Measurements from ENCODE around the gene DRD2. TPM values are rescaled to one million over a fixed set of nuclear protein-coding genes. Genes with fewer than 3 reads are reported as not detected.
A peak's percentile ranks its signal among the peaks of the same experiment; 100 is the strongest.
"Not testable (repeated sequence)": the region's sequence is repeated elsewhere in the genome, so short reads cannot be mapped to it uniquely, and the experiment has no call there.

Gene DRD2
- total RNA-seq (ENCODE audit: unreplicated experiment): 289 TPM
- long read RNA-seq, transcript DRD2-202 (8 exons, 2,789 nt): major isoform, 18 of 57 reads
- long read RNA-seq, transcript DRD2-201 (7 exons, 2,433 nt): minor isoform, 5 of 57 reads
- long read RNA-seq, partial matches to known transcripts: 10 of 57 reads
- long read RNA-seq, other reads (novel, unspliced or antisense): 22 of 57 reads

DNA sequence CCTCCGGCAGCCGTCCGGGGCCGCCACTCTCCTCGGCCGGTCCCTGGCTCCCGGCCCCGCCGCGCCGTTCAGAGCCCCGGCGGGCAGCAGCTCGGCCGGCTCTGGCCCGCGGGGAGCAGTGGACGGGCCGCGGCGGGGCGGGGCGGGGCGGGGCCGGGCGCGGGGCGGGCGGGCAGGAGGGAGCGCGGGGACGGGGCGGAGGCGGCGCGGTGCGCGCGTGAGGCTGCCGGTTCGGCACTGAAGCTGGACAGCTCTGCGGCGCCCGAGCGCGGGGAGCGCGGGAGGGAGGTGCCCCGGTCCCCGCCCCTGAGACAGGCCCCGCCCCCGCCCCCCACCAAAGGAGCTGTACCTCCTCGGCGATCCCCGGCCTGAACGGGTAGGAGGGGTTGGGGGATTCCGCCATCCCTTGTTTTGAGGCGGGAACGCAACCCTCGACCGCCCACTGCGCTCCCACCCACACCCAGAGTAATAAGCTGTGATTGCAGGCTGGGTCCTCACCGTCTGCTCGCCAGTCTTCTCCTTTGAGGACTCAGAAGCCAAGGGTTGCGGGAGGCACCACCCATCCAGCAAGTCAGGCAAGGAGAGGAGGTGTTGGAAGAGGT lies at the start of gene DRD2:
DRD2 (minus strand) TSS at position 239 of the 602 bp plus-strand sequence. CDS start 50,747 bp downstream, outside the sequence.
- peak within 1 kb of the TSS; percentile 94 for H3K4me3 Mint-ChIP-seq (ENCODE audit: unreplicated experiment)
- H3K27me3 Mint-ChIP-seq (ENCODE audit: unreplicated experiment): peaks cover 18% of the 10 kb centered on the region
- no peak for TF ChIP-seq CTCF (IDR thresholded peaks at IDR 0.05; ENCODE audit: partially characterized antibody, unreplicated experiment)
- peaks cover 30% of the 10 kb centered on the region for H3K4me1 Mint-ChIP-seq (ENCODE audit: low read depth, unreplicated experiment)
- H3K9me3 Mint-ChIP-seq (ENCODE audit: unreplicated experiment): peaks cover 26% of the 10 kb centered on the region
- DNase-seq: peak; percentile 79
- H3K36me3 Mint-ChIP-seq (ENCODE audit: unreplicated experiment): no peaks in the 10 kb centered on the region
- H3K27ac Mint-ChIP-seq (ENCODE audit: unreplicated experiment): peak within 1 kb of the TSS; percentile 96

DNA sequence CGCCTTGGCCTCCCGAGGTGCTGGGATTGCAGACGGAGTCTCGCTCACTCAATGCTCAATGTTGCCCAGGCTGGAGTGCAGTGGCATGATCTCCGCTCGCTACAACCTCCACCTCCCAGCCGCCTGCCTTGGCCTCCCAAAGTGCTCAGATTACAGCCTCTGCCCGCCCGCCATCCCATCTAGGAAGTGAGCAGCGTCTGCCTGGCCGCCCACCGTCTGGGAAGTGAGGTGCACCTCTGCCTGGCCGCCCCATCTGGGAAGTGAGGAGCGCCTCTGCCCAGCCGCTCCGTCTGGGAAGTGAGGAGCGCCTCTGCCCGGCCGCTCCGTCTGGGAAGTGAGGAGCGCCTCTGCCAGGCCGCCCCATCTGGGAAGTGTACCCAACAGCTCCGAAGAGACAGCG lies 48.7 kb upstream of the DRD2 start:
- H3K9me3 Mint-ChIP-seq (ENCODE audit: unreplicated experiment); H3K36me3 Mint-ChIP-seq (ENCODE audit: unreplicated experiment); H3K27ac Mint-ChIP-seq (ENCODE audit: unreplicated experiment); H3K4me1 Mint-ChIP-seq (ENCODE audit: low read depth, unreplicated experiment); DNase-seq; H3K4me3 Mint-ChIP-seq (ENCODE audit: unreplicated experiment); H3K27me3 Mint-ChIP-seq (ENCODE audit: unreplicated experiment): not testable (repeated sequence)

DNA sequence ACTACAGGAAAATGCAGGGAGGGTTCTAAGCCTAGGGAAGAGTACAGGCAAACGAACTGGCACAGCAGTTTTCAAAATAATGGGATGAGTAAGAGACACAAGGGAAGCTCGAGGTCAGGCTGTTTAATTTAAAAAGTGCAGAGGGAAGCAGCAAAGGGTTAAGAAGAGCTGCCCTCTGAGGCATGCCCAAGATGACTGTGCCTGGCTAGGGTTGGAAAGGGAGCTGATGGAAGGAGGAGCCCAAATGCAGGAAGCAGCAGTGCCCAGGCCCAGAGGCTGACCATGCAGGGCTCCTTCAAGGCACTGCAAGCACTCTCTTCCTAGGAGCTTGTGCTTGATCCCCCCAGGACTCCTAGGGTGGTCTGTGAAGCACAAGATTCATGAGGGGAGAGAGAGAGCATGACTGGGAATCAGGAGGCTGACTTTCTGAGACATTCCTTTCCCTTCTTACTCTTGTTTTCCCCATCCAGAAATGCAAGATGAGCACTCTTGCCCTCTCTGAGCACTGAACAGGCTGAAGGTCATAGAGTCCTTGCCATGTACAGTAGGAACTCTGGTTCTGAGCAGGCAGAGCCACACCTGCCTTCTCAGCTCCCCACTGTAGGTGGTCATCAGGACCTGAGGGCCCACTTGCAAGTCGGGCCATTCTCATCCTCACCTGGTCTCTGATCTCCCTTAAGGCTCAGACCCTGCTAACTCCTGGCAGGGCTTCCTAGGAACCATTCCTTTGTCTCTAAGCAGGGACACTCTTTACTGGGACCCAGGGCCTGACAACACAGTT lies 46.7 kb upstream of the DRD2 start:
- TF ChIP-seq CTCF (IDR thresholded peaks at IDR 0.05; ENCODE audit: partially characterized antibody, unreplicated experiment): no peak
- Mint-ChIP-seq H3K27ac (ENCODE audit: unreplicated experiment) (no peak overlapping the region), H3K9me3 (ENCODE audit: unreplicated experiment) (peaks cover 3% of the 10 kb centered on the region), H3K36me3 (ENCODE audit: unreplicated experiment) (peaks cover 8% of the 10 kb centered on the region), H3K4me3 (ENCODE audit: unreplicated experiment) (no peak overlapping the region), H3K27me3 (ENCODE audit: unreplicated experiment) (no peaks in the 10 kb centered on the region), H3K4me1 (ENCODE audit: low read depth, unreplicated experiment) (no peaks in the 10 kb centered on the region)
- DNase-seq: no peak

- TF ChIP-seq CTCF (IDR thresholded peaks at IDR 0.05; ENCODE audit: partially characterized antibody, unreplicated experiment): no peak
- H3K36me3 Mint-ChIP-seq (ENCODE audit: unreplicated experiment): peaks cover 8% of the 10 kb centered on the region
- H3K4me1 Mint-ChIP-seq (ENCODE audit: low read depth, unreplicated experiment): no peaks in the 10 kb centered on the region
- H3K9me3 Mint-ChIP-seq (ENCODE audit: unreplicated experiment): peaks cover 3% of the 10 kb centered on the region
- DNase-seq: no peak
- no peak overlapping the region for H3K4me3 Mint-ChIP-seq (ENCODE audit: unreplicated experiment)
- no peaks in the 10 kb centered on the region for H3K27me3 Mint-ChIP-seq (ENCODE audit: unreplicated experiment)
- no peak overlapping the region for H3K27ac Mint-ChIP-seq (ENCODE audit: unreplicated experiment)
Observed at GRCh38 chr11:113519989-113520613, 44.9 kb upstream of the DRD2 start.

DNA sequence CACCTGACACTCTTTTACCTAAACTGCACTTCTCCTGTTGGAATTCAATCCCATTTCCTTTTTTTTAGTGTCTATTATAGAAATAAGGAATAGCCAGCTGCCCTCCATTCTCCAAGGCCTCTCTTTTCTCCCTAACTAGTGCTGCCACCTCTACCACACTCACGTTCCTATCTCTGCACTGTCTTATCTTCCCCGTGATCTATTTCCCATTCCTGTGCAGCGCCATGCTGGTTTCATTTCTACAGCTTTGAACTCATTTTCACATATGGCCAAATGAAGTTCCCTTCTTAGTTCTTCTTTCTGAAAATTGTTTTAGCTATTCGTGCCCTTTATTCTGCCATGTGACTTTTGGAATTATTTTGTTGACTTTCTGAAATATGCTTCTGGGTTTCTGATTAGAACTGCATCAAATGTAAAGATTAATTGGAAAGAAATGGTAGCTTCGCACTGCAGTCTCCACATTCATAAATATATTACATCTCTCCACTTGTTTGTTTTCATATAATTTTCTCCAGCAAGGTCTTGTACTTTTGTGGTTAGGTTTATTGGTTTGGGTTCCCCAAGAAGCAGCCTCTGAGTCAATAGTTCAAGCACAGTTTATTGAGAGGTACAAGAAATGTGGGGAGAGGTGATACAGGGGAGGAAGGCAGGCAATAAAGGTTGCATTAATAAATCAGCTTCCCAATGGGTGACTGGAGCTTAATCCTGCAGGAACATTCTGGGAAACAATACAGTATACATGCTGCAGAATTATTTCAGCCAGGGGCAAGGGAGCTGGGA lies 43.7 kb upstream of the DRD2 start:
- Mint-ChIP-seq H3K27me3 (ENCODE audit: unreplicated experiment) (no peaks in the 10 kb centered on the region), H3K9me3 (ENCODE audit: unreplicated experiment) (peaks cover 3% of the 10 kb centered on the region), H3K36me3 (ENCODE audit: unreplicated experiment) (peaks cover 14% of the 10 kb centered on the region), H3K4me1 (ENCODE audit: low read depth, unreplicated experiment) (no peaks in the 10 kb centered on the region), H3K4me3 (ENCODE audit: unreplicated experiment) (no peak overlapping the region), H3K27ac (ENCODE audit: unreplicated experiment) (no peak overlapping the region)
- no peak for DNase-seq
- TF ChIP-seq CTCF (IDR thresholded peaks at IDR 0.05; ENCODE audit: partially characterized antibody, unreplicated experiment): no peak

Measured in glutamatergic neuron (in vitro differentiated cells).